Measurements from ENCODE around the gene CPAMD8.

The CPAMD8 gene

DNA sequence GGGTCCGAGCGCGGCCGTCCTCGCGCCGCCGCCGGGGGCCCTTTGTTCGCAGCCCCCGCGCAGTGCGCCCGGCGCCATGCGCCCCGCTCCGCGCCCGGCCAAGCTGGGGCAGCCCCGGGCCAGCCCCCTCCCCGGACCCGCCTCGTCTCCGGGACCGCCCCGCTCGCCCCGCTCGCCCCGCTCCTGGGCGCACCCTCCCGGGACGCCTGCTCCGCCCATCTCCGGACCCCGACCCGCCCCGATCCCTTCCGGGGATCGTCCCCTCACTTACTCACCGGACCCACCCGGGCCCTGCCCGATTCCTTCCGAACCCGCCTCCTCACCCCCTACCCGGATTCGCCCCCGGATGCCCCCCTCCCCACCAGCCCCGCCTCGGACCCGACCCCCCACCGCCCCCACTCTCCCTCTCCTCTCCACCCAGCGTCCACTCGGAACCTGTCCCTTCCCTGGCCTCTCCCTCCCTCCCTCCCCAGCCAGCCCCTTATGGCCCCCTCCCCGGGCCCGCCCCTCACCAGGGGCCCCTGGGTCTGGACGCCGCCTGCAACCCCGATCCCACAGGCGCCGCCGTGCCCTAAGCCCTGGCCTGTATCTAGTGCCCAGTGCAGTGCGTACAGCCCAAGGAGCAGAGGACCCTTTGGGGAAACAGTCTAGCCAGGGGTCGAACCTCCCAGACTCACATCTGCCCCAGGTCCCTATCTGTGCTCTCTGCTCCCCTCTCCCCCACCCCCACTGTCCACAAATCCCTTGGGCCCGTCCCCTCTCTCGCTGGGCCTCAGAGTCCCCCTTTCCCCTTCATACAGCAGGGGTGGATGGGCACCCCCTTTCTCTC lies at the start of gene CPAMD8:
CPAMD8 (minus strand) TSS at position 105 of the 829 bp plus-strand sequence. CDS start 168 bp downstream, outside the sequence.
- Histone ChIP-seq H3K27ac (no peak within 1 kb of the TSS), H3K4me3 (peak within 1 kb of the TSS in 3 of 7 experiments; percentile 5 to 22 (median 8))

DNA sequence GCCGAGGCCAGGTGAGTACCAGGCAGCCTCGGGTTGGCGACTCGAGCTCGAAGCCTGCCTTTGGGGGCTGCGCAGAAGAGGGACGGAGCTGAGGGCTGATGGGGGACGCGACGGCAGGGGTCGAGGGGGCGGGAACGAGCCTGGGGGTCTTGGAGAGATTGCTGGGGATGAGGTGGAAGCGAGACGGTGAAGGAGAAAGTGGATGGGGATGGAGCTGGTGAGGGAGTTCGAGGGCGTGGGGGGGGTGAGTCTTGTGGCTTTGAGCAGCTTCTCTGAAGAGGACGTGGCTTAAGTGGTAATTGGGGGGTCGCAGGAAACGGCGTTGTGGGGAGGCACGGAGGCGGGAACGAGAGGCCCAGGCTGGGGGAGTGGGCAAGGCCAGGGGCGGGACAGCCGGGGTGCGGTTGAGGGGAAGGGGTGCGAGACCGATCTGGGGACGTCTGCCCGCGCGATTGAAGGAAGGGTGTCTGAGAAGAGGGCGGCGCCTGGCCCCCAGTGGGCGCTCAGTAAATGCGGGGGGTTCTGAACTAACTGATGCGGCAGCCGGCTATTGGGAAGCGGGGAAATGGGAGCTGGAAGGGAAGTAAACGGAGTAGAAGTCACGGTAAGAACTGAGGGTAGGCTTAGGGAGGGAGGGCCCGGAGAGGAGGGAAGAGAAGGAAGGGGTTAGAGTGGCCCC lies 49.4 kb upstream of the CPAMD8 start:
- Histone ChIP-seq H3K27ac (peak overlapping the region; percentile 77 to 95 (median 90)), H3K4me3 (peak overlapping the region; percentile 52 to 92 (median 75))

GRCh38 chr19:17075035-17075863 lies 48.6 kb upstream of the CPAMD8 start, which contains the start of the genes HAUS8 and MYO9B:
TSS of gene HAUS8 (minus strand) at chr19:17075452. CDS start at chr19:17075422, 30 bp downstream.
TSS of gene MYO9B (plus strand) at chr19:17075777. CDS start at chr19:17101718, 25,941 bp downstream.
- H3K4me3 ChIP-seq: peak within 1 kb of the TSS; percentile 73 to 92 (median 84)
- H3K27ac ChIP-seq: peak within 1 kb of the TSS; percentile 77 to 95 (median 90)

GRCh38 chr19:17074634-17075034 lies 48.0 kb upstream of the CPAMD8 start:
- peak overlapping the region; percentile 50 to 92 (median 84) for H3K4me3 ChIP-seq
- H3K27ac ChIP-seq: peak overlapping the region in 20 of 21 experiments; percentile 46 to 94 (median 72)

- peak overlapping the region in 14 of 21 experiments; percentile 46 to 86 (median 76) for H3K27ac ChIP-seq
- peak overlapping the region; percentile 50 to 92 (median 84) for H3K4me3 ChIP-seq
Measured at GRCh38 chr19:17073869-17074633, 47.4 kb upstream of the CPAMD8 start.

DNA sequence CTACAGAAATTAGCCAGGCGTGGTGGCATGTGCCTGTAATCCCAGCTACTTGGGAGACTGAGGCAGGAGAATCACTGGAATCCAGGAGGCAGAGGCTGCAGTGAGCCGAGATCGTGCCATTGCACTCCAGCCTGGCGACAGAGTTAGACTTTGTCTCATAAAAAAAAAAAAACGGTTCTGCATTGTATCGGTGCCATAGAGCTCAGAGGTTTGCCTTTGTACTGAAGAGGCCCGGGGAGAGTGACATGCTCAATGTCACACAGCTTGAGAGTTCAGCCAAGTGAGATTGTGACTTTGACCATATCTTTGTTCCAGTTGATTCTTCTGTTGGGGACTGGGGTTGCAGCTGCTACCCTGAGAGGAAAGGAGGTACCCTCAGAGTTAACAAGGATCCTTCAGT lies 44.3 kb upstream of the CPAMD8 start:
- Histone ChIP-seq H3K27ac (no peak overlapping the region), H3K4me3 (no peak overlapping the region)

GRCh38 chr19:17070421-17070820 lies 43.8 kb upstream of the CPAMD8 start:
- Histone ChIP-seq H3K4me3 (no peak overlapping the region), H3K27ac (no peak overlapping the region)

DNA sequence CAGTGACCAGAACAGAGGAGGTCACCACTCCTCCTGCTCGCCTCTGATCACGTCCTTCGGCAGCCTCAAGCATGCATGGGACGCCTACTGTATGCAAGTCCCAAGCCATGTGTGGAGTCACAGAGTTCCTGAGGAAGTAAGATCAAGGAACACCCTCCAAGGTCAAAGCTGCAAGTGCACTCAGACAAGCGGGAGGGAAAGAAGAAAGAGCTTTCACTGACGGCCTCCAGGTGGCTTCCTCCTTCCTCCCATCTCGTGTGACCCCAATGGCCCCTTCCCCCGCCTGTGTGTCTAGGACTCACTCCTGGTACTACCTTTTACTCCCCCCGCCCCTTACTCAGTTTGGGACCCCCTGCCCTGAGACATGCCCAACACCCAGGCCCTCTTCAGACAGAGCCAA lies 42.6 kb upstream of the CPAMD8 start:
- Histone ChIP-seq H3K27ac (no peak overlapping the region), H3K4me3 (no peak overlapping the region)

DNA sequence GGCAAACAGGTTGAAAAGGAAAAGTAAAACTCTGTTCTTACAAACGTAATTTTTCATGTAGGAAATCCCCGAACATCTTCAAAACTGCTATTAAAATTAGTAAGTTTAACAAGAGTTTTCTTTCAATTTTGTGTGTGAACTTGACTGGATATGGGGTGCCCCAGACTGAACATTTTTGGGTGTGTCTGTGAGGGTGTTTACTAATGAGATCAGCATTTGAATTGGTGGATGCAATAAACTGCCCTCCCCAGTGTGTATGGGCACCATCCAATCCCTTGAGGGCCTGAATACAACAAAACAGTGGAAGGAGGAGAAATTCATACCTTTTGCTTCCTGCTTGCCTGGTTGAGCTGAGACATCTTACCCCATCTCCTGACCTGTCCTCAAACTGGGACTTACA lies 36.8 kb upstream of the CPAMD8 start:
- Histone ChIP-seq H3K4me3 (no peak overlapping the region), H3K27ac (no peak overlapping the region)

- no peak overlapping the region for H3K4me3 ChIP-seq
- no peak overlapping the region for H3K27ac ChIP-seq
Measured at GRCh38 chr19:17061691-17062090, 35.1 kb upstream of the CPAMD8 start.

GRCh38 chr19:17061205-17061604 lies 34.6 kb upstream of the CPAMD8 start:
- Histone ChIP-seq H3K27ac (no peak overlapping the region), H3K4me3 (no peak overlapping the region)

GRCh38 chr19:17060802-17061201 lies 34.2 kb upstream of the CPAMD8 start:
- Histone ChIP-seq H3K27ac (no peak overlapping the region), H3K4me3 (no peak overlapping the region)

- no peak overlapping the region for H3K27ac ChIP-seq
- H3K4me3 ChIP-seq: no peak overlapping the region
Measured at GRCh38 chr19:17058236-17058635, 31.6 kb upstream of the CPAMD8 start.

DNA sequence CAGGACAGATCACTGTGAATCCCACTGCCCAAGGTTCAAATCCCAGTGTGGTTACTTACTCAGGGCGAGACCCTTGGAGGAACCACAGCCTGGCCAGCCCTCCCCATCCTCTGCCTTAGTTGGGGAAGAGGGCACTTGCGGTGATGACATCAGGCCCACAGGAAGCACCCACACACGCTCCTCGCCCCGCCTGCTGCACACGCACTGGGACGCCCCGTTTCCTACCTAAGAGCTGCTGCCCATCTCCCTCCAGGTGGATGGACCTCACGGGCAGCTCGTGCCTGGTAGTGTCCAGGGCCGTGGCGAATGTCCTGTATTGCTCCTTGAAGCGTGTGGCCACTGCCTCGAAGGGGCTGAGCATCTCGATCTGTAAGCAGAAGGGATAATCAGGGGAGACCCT lies 29.0 kb upstream of the CPAMD8 start:
- no peak overlapping the region for H3K4me3 ChIP-seq
- no peak overlapping the region for H3K27ac ChIP-seq

DNA sequence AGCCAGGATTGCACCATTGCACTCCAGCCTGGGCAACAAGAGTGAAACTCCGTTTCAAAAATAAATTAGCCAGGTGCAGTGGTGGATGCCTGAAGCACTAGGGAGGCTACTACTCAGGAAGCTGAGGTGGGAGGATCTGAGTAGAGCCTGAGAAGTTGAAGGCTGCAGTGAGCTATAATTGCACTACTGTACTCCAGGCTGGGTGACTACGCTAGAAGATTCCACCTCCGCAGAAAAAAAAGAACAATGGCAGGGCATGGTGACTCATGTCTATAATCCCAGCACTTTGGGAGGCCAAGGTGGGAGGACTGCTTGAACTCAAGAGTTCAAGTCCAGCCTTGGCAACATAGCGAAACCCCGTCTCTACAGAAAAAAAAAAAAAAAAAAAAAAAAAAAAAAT lies 28.1 kb upstream of the CPAMD8 start:
- Histone ChIP-seq H3K27ac (no peak overlapping the region), H3K4me3 (no peak overlapping the region)

DNA sequence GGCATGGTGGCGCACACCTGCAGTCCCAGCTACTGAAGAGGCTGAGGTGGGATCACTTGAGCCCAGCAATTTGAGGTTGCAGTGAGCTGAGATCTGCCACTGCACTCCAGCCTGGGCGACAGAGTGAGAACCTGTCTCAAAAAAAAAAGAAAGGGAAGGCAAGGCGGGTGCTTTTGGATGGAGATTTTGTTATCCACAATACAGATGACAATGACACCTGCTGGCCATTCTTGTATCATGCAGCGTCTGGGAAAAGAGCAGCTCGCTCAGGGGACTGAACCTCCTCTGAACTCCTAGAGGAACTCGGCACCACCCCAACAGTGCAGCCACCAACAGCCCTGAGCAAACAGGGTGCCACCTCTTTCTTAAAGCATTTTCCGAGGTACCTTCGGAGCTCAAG lies 25.8 kb upstream of the CPAMD8 start:
- H3K4me3 ChIP-seq: no peak overlapping the region

GRCh38 chr19:17049711-17050280 lies 23.2 kb upstream of the CPAMD8 start:
- no peak overlapping the region for H3K27ac ChIP-seq
- H3K4me3 ChIP-seq: no peak overlapping the region

More for the DNA sequence above, 25.8 kb upstream of the CPAMD8 start:
- no peak overlapping the region for H3K27ac ChIP-seq

GRCh38 chr19:17048885-17049453 lies 22.4 kb upstream of the CPAMD8 start:
- H3K4me3 ChIP-seq: no peak overlapping the region
- no peak overlapping the region for H3K27ac ChIP-seq
